NK-92 (cell line): ENCODE results near the gene CANT1.
"Not testable (repeated sequence)": the region's sequence is repeated elsewhere in the genome, so short reads cannot be mapped to it uniquely, and the experiment has no call there.

Experiments used
- DNase-seq: peaks from one replicate; lab custom pipeline; 2025; ENCODE audit not compliant: unreplicated experiment; lab: John Stamatoyannopoulos, UW

Gene CANT1

DNA sequence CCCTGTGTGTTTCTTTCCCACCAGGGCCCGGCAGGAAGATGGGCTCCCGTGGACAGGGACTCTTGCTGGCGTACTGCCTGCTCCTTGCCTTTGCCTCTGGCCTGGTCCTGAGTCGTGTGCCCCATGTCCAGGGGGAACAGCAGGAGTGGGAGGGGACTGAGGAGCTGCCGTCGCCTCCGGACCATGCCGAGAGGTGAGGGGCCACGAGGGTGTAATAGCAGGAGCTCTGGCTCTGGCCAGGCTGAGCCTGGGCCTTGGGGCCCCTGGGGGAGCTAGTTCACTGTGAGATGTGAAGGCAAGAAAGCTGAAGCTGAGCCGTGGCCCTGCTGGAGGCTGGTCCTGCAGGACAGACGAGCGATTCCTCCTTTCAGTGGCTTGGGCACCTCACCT, 34.4 kb upstream of the CANT1 start:
- no peak for DNase-seq

DNA sequence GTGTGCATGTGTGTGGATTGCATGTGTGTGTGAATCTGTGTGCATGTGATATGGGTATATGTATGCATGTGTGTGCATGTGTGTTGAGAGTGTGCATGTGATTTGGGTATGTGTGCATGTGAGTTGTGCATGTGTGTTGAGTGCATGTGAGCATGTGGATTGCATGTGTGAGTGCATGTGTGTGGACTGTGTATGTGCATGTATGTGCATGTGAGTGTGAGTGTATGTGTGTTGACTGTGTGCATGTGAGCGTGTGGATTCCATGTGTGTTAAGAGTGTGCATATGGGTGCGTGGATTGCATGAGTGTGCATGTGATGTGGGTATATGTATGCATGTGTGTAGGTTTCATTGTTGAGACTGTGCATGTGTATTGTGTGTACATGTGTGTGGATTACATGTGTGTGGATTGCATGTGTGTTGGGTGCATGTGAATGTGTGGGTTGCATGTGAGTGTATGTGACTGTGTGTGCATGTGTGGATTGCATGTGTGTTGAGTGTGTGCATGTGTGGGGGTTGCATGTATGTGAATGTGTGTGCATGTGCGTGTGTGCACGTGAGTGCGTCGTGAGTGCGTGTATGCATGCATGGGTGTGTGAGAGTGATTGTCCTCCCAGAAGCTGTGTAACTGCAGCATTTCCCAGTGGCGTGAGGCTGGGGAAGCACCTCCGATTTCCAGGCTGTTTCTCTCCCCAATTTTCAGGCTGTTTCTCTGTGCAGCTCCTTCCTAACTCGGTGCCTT, 33.8 kb upstream of the CANT1 start:
- DNase-seq, result no peak

DNA sequence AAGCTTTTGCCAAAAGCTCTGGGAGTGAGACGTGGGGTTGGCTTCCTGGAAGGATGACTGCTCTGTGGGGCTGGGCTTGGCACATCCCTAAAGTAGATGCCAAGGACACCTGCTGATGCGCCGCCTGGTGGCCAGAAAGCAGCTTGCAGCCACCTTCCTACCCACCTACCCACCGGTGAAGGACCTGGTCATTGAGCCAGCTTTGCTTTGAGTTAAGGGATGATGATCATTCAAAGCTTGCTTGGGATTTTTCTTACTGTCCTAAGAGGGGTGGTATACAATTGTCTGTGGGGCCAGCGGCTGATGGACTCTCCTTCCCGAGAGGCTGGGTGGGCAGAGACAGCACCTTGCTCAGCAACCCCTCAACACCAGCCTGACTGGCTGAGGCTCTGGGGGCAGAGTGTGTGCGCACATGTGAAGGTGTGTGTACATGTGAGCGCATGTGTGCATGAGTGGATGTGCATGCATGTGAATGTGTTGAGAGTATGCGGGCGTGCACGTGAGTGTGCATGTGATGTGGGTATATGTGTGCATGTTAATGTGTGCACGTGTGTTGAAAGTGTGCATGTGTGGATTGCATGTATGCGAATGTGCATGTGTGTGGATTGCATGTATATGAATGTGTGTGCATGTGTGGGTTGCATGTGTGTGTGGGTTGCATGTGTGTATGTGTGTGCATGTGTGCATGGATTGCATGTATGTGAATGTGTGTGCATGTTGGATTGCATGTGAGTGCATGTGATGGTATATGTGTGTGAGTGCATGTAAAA, 33.0 kb upstream of the CANT1 start:
- DNase-seq, result no peak

DNA sequence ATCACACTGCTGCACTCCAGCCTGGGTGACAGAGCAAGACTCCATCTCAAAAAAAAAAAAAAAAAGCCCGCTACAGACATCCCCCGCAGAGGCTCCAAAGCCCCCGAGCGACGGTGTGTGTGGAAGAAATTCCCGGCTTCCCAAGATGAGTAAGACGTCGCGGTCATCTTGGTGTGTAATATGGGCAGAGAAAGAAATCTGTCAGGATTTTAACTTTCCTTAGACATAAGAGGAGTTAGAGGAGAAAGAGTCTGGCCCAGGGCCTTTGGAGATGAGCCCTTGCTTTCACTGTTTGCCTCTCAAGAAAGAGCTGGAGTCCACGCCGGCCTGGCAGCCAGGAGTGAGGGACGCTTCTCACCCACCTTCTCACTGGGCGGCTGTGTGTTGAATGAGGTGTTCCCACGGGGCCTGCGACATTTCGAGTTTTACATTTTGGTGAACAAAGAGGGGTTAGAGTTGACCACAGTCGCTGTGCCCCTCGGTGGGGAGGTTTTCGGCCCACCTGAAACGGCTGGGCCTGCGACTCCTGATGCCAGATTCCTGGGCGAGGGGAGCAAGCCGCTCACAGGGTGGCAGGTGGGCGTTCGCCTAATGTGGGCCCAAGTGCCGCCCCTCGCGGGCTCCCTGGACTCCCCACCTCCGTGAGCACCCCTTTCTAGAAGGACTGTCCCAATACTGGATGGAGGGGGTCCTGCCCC, 32.3 kb upstream of the CANT1 start:
- no peak for DNase-seq

DNA sequence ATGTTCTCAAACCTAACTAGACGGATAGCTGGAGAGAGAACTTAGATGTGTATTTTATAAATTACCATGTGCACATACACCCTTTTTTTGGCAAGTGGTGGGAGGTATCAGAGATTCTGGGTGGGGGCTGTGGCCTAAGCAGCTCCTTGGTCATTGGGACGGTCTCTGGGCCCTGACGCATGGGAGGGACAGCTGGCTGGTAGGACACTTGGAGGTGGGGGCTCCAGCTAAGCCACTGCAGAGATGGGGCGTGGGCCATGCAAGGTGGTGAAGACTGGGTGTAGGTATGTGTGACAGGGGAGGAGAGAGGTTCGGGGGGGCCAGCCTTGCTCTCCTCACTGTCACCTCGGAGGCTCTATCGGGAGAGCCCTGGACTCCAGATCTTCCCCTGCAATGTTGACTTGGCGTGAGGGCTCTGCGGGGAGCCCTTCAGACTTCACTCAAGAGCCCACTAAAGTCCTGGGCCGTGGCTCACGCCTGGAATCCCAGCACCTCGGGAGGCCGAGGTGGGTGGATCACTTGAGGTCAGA, 31.5 kb upstream of the CANT1 start:
- DNase-seq, result no peak

DNA sequence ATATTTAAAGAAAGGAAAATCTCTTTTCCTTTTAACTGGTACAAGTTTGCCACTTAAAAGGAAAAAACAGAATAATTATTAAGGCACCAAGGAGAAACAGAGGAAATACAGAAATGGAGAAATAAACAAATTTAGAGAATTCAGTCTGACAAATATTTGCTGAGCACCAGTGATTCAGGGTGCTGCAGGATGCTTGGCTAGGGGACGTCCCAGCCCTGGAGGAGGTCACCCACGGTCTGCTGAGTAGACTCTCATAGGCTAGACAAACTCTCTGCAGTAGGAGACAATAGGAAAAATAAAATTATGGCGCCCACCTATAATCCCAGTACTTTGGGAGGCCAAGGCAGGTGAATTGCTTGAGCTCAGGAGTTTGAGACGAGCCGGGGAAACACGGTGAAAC, 30.3 kb upstream of the CANT1 start:
- no peak for DNase-seq

DNA sequence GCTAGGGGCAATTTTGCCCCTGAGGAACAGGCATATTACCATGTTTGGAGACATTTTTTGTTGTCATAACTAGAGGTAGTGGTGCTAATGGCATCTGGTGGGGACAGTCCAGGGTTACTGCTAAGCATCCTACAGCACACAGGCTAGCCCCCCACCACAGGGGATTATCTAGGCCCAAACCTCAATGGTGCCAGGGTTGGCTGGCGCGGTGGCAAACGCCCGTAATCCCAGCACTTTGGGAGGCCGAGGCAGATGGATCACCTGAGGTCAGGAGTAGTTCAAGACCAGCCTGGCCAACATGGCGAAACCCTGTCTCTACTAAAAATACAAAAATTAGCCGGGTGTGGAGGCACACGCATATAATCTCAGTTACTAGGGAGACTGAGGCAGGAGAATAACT, 29.6 kb upstream of the CANT1 start:
- no peak for DNase-seq

DNA sequence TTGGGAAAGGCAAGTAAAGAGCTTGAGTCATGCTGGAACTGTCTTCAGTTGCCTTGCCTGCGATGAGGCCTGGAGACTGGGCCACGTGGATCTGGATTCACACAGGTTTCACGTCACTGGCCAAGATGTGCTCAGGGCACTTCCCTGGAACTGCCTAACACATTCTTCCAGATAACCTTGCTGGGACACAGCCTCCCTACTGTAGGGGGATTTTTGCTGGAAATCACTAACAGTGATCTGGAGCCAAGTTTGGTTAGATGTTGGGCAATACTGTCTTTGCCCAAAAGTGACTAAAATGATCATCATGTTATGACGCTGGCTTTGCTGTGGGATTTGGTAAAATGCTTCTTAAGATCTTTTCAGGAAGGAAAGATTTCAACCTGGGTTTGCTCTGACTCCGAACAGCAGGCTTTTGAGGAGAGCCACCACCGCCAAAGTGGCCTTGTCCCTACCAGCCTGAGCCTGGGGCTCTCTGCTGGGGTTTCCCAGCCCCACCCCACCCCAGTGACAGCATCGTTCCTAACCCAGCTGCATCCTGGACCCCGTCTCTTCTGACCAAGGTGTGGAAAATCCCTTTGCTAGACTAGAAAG, 29.1 kb upstream of the CANT1 start:
- DNase-seq, result no peak

DNA sequence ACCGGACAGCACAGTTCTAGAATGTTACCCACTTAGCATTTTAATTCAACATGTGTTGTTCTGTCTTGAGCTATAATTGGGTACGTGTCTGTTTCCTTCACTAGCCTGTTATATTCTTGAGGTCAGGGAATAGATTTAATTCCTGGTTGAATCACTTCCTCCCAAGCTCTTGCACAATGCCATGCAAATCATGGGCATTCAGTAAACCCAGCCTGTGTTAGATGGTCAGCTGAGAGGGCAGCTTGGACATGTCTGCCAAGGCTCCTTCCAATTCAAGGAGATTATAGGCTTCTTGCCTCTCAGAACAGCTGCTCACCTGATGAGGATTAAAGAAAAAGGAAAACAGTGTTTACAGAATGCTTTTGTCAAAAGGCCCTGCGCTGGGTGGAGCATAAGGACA, 27.0 kb upstream of the CANT1 start:
- DNase-seq, result no peak

DNA sequence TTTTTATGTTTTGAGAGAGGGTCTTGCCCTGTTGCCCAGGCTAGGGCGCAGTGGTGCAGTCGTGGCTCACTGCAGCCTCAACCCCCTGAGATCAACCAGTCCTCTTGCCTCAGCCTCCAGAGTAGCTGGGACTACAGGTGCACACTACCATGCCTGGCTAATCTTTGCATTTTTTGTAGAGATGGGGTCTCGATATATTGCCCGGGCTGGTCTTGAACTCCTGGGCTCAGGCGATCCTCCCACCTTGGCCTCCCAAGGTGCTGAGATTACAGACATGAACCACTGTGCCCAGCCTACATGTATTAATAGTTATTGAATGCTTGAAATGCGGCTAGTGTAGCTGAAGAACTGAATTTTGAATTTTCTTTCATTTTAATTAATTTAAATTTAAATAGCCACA, 26.6 kb upstream of the CANT1 start:
- no peak for DNase-seq

DNA sequence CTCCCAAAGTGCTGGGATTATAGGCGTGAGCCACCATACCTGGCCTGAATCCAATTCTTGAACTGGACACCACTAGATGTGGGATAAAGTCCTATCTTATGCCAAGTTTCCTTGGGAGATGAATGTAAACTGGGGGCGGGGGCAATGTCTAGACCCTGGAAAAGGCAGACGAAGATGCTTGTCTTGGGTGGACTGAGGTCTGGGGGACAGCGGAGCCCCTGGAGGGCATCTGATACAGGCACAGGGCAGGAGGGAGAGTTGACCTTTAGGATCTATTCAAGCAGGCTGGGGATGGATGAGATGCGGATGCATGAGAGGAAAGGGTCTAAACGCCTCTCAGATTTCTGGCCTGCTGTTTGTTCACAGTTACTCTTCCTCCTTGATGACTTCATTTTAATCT, 26.1 kb upstream of the CANT1 start:
- no peak for DNase-seq

DNA sequence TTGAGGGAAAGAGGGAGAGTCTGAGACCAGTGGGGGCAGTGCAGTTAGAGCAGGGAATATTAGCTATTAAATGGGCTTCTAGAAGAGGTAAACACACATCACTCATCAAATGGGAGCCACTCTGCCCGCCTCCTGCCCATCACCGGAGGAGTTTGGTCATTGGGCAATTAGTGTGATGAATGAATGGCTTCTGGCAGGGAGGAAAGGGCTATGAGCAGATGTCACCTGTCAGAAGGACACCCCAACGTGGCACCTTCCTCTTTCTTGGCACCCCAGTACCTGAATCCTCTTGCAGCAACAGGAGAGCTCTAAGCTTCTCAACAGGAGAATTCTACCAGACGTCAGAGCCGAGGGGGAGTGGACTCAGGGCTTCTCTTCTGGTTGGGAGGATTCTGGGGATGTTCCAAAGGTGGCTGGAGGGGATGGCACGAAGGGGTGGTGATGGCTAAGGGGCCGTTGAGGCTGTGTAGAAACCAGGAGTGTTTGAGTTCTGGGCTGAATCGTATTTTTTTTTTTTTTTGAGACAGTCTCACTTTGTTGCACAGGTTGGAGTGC, 25.4 kb upstream of the CANT1 start:
- no peak for DNase-seq

DNA sequence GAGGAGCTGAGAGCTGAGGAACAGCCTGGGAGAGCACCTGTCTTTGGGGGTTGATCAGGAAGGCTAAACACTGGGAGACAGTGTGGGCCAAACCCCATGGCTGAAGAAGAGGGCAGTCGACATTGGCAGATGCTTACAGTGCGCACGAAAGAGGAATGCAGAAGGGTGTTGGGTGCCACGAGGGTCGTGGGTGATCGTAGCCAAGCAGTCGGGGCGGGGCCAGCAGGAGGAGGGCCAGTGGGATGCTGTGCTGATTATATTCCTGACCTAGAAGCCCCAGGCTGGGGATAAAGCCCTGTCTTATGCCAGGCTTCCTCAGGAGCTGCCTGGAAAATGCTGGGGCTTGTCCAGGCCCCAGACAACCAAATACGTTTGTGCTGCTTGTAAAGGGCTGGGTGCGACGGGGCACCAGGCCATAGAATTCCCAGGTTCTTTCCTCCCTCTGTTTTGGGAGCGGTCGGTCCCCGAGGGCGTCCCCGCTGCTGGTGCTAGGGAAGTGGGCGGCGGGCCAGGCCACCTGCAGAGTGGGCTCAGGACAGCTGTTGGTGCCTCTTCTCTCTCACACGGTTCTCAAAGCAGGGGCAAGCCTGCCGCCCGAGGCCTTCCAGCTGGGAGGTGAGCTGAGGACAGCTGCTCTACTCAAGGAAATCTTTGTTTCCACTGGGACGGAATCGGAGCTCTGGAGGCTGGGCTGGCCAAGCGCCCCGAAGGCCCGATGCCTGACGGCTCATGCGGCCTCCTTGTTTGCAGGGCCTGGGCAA, 24.4 kb upstream of the CANT1 start:
- DNase-seq, result no peak

DNA sequence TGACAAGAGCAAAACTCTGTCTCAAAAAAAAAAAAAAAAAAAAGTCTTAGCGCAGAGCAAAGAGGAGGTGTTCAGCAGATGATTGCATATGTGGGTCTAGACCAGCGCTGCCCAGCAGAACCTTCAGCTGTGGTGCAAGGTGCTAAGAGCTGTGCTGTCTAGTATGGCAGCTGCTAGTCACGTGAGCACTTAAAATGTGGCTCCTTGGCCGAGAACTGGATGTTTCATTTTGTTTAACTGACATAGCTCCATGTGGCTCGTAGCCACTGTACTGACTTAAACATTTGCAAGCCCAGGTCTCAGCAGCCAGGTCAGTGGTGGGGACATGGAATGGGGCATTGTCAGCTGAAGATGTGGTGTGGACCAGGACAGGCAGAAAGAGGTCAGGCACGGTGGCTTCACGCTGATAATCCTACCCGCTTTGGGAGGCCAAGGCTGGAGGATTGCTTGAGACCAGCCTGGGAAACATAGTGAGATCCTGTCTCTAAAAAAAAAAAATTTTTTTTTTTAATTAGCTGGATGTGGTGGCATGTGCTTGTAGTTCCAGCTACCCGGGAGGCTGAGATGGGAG, 23.6 kb upstream of the CANT1 start:
- no peak for DNase-seq

DNA sequence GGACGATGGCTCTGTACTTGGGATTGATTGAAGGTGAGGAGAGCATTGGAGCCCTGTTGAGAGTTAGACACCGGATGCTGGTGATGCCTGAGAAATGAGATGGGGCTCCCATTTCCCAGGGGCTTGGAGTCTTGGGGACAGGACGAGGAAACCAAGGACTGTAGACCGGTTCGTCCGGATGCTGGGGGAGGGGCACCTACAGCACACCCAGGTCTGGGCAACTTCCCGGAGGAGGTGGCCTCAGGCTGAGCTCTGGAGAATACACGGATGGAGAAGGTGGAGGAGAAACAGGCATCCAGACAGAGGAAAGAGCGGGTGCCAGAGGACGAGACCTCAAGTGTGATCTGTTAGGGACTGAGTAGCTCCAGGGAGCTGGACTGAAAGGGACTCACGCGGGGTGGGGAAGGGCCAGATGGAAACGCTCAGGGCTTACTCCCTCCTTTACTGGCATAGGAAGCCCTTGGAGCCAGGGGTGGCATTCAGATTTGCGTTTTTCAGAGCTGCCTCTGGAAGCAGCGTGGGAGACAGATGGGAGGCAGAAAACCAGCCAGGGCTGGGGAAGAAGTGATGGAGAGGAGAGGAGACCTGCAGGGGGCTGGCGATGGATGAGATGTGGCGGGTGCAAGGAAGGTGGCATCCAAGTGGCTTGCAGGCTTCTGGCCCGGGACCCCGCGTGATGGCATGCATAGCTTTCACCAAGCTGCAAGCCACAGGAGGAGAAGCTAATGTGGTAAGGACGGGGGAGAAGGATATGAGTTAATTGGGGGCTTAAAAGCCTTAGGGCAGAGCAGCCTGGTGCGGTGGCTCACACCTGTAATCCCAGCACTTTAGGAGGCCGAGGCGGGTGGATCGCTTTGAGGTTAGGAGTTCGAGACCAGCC, 22.7 kb upstream of the CANT1 start:
- no peak for DNase-seq

DNA sequence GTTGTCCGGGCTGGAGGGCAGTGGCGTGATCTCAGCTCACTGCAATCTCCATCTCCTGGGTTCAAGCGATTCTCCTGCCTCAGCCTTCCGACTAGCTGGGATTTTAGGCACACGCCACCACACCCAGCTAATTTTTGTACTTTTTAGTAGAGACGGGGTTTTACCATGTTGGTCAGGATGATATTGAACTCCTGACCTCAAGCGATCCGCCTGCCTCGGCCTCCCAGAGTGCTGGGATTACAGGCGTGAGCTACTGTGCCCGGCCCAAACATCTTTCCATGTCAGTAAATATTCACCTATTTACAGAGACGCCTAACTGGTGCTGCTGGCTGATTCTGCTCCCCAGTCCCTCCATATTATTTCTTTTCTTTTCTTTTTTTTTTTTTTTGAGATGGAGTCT, 21.1 kb upstream of the CANT1 start:
- not testable (repeated sequence) for DNase-seq

DNA sequence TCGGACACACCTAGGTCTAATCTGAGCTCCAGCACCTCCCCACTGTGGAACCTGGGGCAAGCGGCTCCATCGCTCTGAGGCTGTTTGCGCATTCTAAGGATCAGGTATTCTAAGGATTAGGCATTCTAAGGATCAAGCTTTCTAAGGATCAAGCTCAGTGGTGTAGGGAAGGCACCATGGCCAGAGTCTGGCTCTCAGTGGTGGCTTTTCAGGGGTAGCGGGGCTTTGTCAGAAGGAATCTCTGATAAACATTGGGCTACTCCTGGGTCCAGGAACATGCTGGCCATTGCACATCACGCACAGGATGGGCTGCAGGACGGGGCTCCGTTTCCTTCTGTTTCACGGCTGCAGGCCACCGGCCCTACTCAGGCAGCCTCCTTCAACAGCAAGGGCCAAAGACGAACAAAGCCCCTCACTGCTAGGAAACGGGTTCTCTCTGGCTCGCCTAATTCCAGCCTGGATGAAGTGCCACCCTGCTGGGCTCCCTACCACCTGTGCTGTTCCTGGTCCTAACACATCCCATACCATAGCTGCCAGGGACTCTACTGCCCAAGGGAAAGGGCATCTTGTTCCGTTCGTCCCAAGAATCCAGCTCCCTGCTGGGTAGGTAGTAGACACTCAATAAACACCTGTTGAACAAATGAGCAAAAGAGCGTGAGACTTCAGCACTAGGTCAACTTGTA, 19.9 kb upstream of the CANT1 start:
- DNase-seq, result no peak

DNA sequence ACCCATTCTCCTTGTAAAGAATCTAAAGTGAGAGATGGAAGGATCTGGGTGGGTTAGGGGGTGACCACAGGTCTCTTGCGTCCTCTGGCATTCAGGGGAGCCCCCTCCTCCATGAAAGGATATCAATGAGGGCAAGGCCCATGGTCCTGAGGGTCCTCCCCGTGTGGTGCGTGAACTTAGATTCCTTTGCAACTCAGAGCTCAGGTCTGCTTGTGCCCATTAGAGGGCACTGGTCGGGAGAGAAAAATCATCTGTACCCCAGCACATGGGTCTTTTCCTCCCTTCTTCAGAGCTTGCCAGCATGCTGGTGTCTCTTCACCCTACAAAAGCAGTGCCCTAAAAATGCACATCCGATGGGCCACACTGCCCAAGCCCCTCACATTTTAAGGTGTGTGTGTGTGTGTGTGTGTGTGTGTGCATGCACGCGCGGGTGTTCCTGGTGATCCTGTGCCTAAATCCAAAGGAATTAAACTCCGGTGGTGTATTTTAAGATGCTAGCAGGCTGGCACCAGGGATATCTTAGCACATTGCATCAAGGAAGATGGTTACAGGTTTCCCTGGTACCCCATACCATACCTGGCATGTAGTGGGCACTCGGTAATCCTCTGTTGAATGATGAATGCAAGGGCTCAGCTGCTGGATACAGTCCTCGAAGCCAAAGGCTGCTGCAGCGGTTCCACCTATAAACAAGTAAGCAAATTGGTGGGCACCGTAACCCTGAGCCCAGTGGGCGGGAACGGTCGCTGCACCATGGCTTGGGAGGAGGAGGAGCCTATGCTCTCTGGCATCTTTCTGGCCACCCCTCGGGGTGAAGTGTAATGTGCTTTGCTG, 19.1 kb upstream of the CANT1 start:
- DNase-seq, result no peak
